ENCODE results near the gene LENG1. TPM values are rescaled to one million over a fixed set of nuclear protein-coding genes. Genes with fewer than 3 reads are reported as not detected.
"Not testable (repeated sequence)": the region's sequence is repeated elsewhere in the genome, so short reads cannot be mapped to it uniquely, and the experiment has no call there.

Gene LENG1
- 10 to 100 TPM; 19.6 to 22.7 TPM for total RNA-seq
- polyA plus RNA-seq = 10 to 100 TPM in 1 of 2 donors, 1 to 10 TPM in 1; 9.9 to 18.1 TPM

- peak within 1 kb of the TSS; percentile 93 to 100 (median 100) for H3K27ac Mint-ChIP-seq
- peak within 1 kb of the TSS; percentile 99 to 100 (median 100) for H3K4me3 Mint-ChIP-seq
- intact Hi-C loops (cut with micrococcal nuclease) = loop anchor here (1.0 kb wide), 7 partner anchors 9 to 292 kb away; partner anchors contain the start of genes CNOT3, MYADM, NDUFA3 and PRPF31
- Histone ChIP-seq H3K9me3 (ENCODE audit: control insufficient read depth in 1 of 2, low read length in 2 of 2) (no peaks in the 10 kb centered on the region), H3K4me3 (ENCODE audit: low read length in 2 of 2) (peak within 1 kb of the TSS; percentile 61 to 99), H3K27ac (ENCODE audit: low read depth, low read length) (peak within 1 kb of the TSS; percentile 78), H3K27me3 (ENCODE audit: insufficient read depth, low read length) (no peaks in the 10 kb centered on the region), H3K4me1 (ENCODE audit: insufficient read depth, low read length) (peaks cover 75% of the 10 kb centered on the region), H3K36me3 (ENCODE audit: insufficient read depth, low read length) (peaks cover 37% of the 10 kb centered on the region)
- H3K4me1 Mint-ChIP-seq = peaks cover 39 to 85% (median 58%) of the 10 kb centered on the region in 4 donors
- ChIA-PET CTCF (ENCODE audit: partially characterized antibody) (interaction anchor here (0.6 to 3.0 kb wide), 7 partner anchors 9 to 360 kb away, joined by 3 to 10 read pairs (median 4); partner anchors contain the start of genes CNOT3 and MBOAT7), POLR2A (ENCODE audit: partially characterized antibody) (interaction anchor here (0.9 to 7.8 kb wide), 22 partner anchors 9 to 291 kb away, joined by 3 to 131 read pairs (median 5); partner anchors contain the start of genes CNOT3, LENG8, MBOAT7 and MYADM)
- H3K9me3 Mint-ChIP-seq = no peaks in the 10 kb centered on the region
- peak; percentile 97 to 100 (median 100) for DNase-seq
- H3K27me3 Mint-ChIP-seq = no peaks in the 10 kb centered on the region
- H3K36me3 Mint-ChIP-seq = peaks cover 20 to 37% of the 10 kb centered on the region in 2 donors
Measured at GRCh38 chr19:54159352-54160181, at the start of gene LENG1. LENG1 (minus strand) TSS chr19:54159721; CDS start chr19:54159695, 26 bp downstream.

GRCh38 chr19:54208784-54209057 is 49.2 kb upstream of the LENG1 start:
- Mint-ChIP-seq H3K27ac (peak overlapping the region in 5 of 7 donors; percentile 63 to 86 (median 78)), H3K27me3 (no peaks in the 10 kb centered on the region), H3K36me3 (peaks cover 39 to 51% of the 10 kb centered on the region in 2 donors), H3K4me3 (peak overlapping the region in 6 of 8 donors; percentile 2 to 69 (median 40)), H3K9me3 (peaks cover 0 to 1% (median 0%) of the 10 kb centered on the region in 8 donors), H3K4me1 (peaks cover 46 to 77% (median 60%) of the 10 kb centered on the region in 4 donors)
- H3K27me3 ChIP-seq (ENCODE audit: insufficient read depth, low read length) = no peaks in the 10 kb centered on the region
- intact Hi-C loops (cut with micrococcal nuclease) = no loop called here
- no peak overlapping the region for H3K4me3 ChIP-seq (ENCODE audit: low read length in 2 of 2)
- H3K4me1 ChIP-seq (ENCODE audit: insufficient read depth, low read length) = peaks cover 76% of the 10 kb centered on the region
- H3K9me3 ChIP-seq (ENCODE audit: control insufficient read depth in 1 of 2, low read length in 2 of 2) = no peaks in the 10 kb centered on the region
- H3K36me3 ChIP-seq (ENCODE audit: insufficient read depth, low read length) = peaks cover 44% of the 10 kb centered on the region
- CTCF ChIA-PET (ENCODE audit: partially characterized antibody) = interaction anchor here (10.4 kb wide), 1 partner anchor 19 kb away, joined by 56 read pairs; the partner anchor contains the start of genes MBOAT7 and TSEN34
- DNase-seq = no peak
- no peak overlapping the region for H3K27ac ChIP-seq (ENCODE audit: low read depth, low read length)
- POLR2A ChIA-PET (ENCODE audit: partially characterized antibody) = interaction anchor here (1.2 to 5.3 kb wide), 4 partner anchors 9 to 72 kb away, joined by 3 to 66 read pairs (median 23); partner anchors contain the start of genes CNOT3, MBOAT7, RPS9 and TSEN34

- Mint-ChIP-seq H3K9me3 (peaks cover 0 to 1% (median 0%) of the 10 kb centered on the region in 8 donors), H3K27ac (peak overlapping the region; percentile 63 to 86 (median 78)), H3K4me3 (peak overlapping the region in 7 of 8 donors; percentile 2 to 69 (median 39)), H3K36me3 (peaks cover 45 to 54% of the 10 kb centered on the region in 2 donors), H3K4me1 (peaks cover 50 to 83% (median 65%) of the 10 kb centered on the region in 4 donors), H3K27me3 (no peaks in the 10 kb centered on the region)
- H3K36me3 ChIP-seq (ENCODE audit: insufficient read depth, low read length) = peaks cover 50% of the 10 kb centered on the region
- peaks cover 82% of the 10 kb centered on the region for H3K4me1 ChIP-seq (ENCODE audit: insufficient read depth, low read length)
- CTCF ChIA-PET (ENCODE audit: partially characterized antibody) = interaction anchor here (10.4 kb wide), 1 partner anchor 18 kb away, joined by 56 read pairs; the partner anchor contains the start of genes MBOAT7 and TSEN34
- peak in 4 of 5 donors; percentile 40 to 62 (median 50) for DNase-seq
- H3K4me3 ChIP-seq (ENCODE audit: low read length in 2 of 2) = no peak overlapping the region
- intact Hi-C loops (cut with micrococcal nuclease) = no loop called here
- H3K9me3 ChIP-seq (ENCODE audit: control insufficient read depth in 1 of 2, low read length in 2 of 2) = no peaks in the 10 kb centered on the region
- H3K27ac ChIP-seq (ENCODE audit: low read depth, low read length) = peak overlapping the region; percentile 9
- POLR2A ChIA-PET (ENCODE audit: partially characterized antibody) = interaction anchor here (1.2 to 5.3 kb wide), 4 partner anchors 8 to 71 kb away, joined by 3 to 66 read pairs (median 23); partner anchors contain the start of genes CNOT3, MBOAT7, RPS9 and TSEN34
- no peaks in the 10 kb centered on the region for H3K27me3 ChIP-seq (ENCODE audit: insufficient read depth, low read length)
Measured at GRCh38 chr19:54207983-54208783, 48.7 kb upstream of the LENG1 start.

GRCh38 chr19:54207676-54207982 is 48.1 kb upstream of the LENG1 start:
- Mint-ChIP-seq H3K4me3 (peak overlapping the region in 6 of 8 donors; percentile 2 to 69 (median 42)), H3K4me1 (peaks cover 55 to 88% (median 69%) of the 10 kb centered on the region in 4 donors), H3K9me3 (peaks cover 0 to under 1% (median 0%) of the 10 kb centered on the region in 8 donors), H3K27ac (peak overlapping the region in 6 of 7 donors; percentile 63 to 86 (median 77)), H3K27me3 (no peaks in the 10 kb centered on the region), H3K36me3 (peaks cover 50 to 60% of the 10 kb centered on the region in 2 donors)
- Histone ChIP-seq H3K27ac (ENCODE audit: low read depth, low read length) (no peak overlapping the region), H3K9me3 (ENCODE audit: control insufficient read depth in 1 of 2, low read length in 2 of 2) (no peaks in the 10 kb centered on the region), H3K27me3 (ENCODE audit: insufficient read depth, low read length) (no peaks in the 10 kb centered on the region), H3K36me3 (ENCODE audit: insufficient read depth, low read length) (peaks cover 55% of the 10 kb centered on the region), H3K4me1 (ENCODE audit: insufficient read depth, low read length) (peaks cover 87% of the 10 kb centered on the region), H3K4me3 (ENCODE audit: low read length in 2 of 2) (no peak overlapping the region)
- DNase-seq = no peak
- intact Hi-C loops (cut with micrococcal nuclease) = no loop called here
- POLR2A ChIA-PET (ENCODE audit: partially characterized antibody) = interaction anchor here (1.2 to 5.3 kb wide), 3 partner anchors 8 to 70 kb away, joined by 4 to 66 read pairs (median 42); partner anchors contain the start of genes CNOT3, MBOAT7, RPS9 and TSEN34
- CTCF ChIA-PET (ENCODE audit: partially characterized antibody) = interaction anchor here (10.4 kb wide), 1 partner anchor 18 kb away, joined by 56 read pairs; the partner anchor contains the start of genes MBOAT7 and TSEN34

- H3K27me3 ChIP-seq (ENCODE audit: insufficient read depth, low read length); DNase-seq; H3K27me3 Mint-ChIP-seq; H3K27ac ChIP-seq (ENCODE audit: low read depth, low read length); H3K4me3 ChIP-seq (ENCODE audit: low read length in 2 of 2); H3K9me3 ChIP-seq (ENCODE audit: control insufficient read depth in 1 of 2, low read length in 2 of 2); H3K9me3 Mint-ChIP-seq; intact Hi-C loops (cut with micrococcal nuclease): not testable (repeated sequence)
- ChIA-PET CTCF (ENCODE audit: partially characterized antibody) (interaction anchor here (10.4 kb wide), 1 partner anchor 17 kb away, joined by 56 read pairs; the partner anchor contains the start of genes MBOAT7 and TSEN34), POLR2A (ENCODE audit: partially characterized antibody) (interaction anchor here (1.2 to 9.8 kb wide), 2 partner anchors 18 to 70 kb away, joined by 4 to 256 read pairs; partner anchors contain the start of genes CNOT3, MBOAT7 and TSEN34)
- Mint-ChIP-seq H3K4me1 (peaks cover 60 to 93% (median 74%) of the 10 kb centered on the region in 4 donors), H3K36me3 (peaks cover 55 to 64% of the 10 kb centered on the region in 2 donors), H3K27ac (peak overlapping the region in 4 of 7 donors; percentile 63 to 86 (median 75)), H3K4me3 (peak overlapping the region in 4 of 8 donors; percentile 2 to 46 (median 22))
- Histone ChIP-seq H3K4me1 (ENCODE audit: insufficient read depth, low read length) (peaks cover 92% of the 10 kb centered on the region), H3K36me3 (ENCODE audit: insufficient read depth, low read length) (peaks cover 59% of the 10 kb centered on the region)
Measured at GRCh38 chr19:54207193-54207592, 47.7 kb upstream of the LENG1 start.

- Histone ChIP-seq H3K27ac (ENCODE audit: low read depth, low read length) (no peak overlapping the region), H3K4me1 (ENCODE audit: insufficient read depth, low read length) (peaks cover 96% of the 10 kb centered on the region), H3K9me3 (ENCODE audit: control insufficient read depth in 1 of 2, low read length in 2 of 2) (no peaks in the 10 kb centered on the region), H3K4me3 (ENCODE audit: low read length in 2 of 2) (no peak overlapping the region), H3K27me3 (ENCODE audit: insufficient read depth, low read length) (no peaks in the 10 kb centered on the region), H3K36me3 (ENCODE audit: insufficient read depth, low read length) (peaks cover 63% of the 10 kb centered on the region)
- Mint-ChIP-seq H3K4me3 (peak overlapping the region in 2 of 8 donors; percentile 8 to 27), H3K36me3 (peaks cover 58 to 68% of the 10 kb centered on the region in 2 donors), H3K4me1 (peaks cover 60 to 97% (median 76%) of the 10 kb centered on the region in 4 donors), H3K27ac (peak overlapping the region in 2 of 7 donors; percentile 78 to 86), H3K27me3 (no peaks in the 10 kb centered on the region), H3K9me3 (no peaks in the 10 kb centered on the region)
- intact Hi-C loops (cut with micrococcal nuclease) = no loop called here
- peak in 1 of 5 donors; percentile 39 for DNase-seq
- ChIA-PET CTCF (ENCODE audit: partially characterized antibody) (interaction anchor here (1.0 to 10.4 kb wide), 2 partner anchors 17 to 59 kb away, joined by 3 to 56 read pairs; partner anchors contain the start of genes MBOAT7 and TSEN34), POLR2A (ENCODE audit: partially characterized antibody) (interaction anchor here (9.8 kb wide), 1 partner anchor 18 kb away, joined by 256 read pairs; the partner anchor contains the start of genes MBOAT7 and TSEN34)
Measured at GRCh38 chr19:54206831-54207177, 47.3 kb upstream of the LENG1 start.
